OCI-LY7 (cell line): ENCODE results near the gene HCAR2. TPM values are rescaled to one million over a fixed set of nuclear protein-coding genes. Genes with fewer than 3 reads are reported as not detected.

Experiments
- BruUV-seq: library from RNA; stranded (reverse); fragments of 400-500 nt; replicated peaks from 2 replicates; lab custom pipeline; 2021; lab: Mats Ljungman, UMichigan
- CTCF ChIA-PET: fragments of 300-600 bp; sonication (Branson Sonifier 250); formaldehyde crosslinking; loops from one replicate; lab custom pipeline; 2022; ENCODE audit warnings: antibody characterized with exemption; ENCODE audit not compliant: unreplicated experiment; lab: Charles Lee
- POLR2A ChIA-PET: fragments of 300-600 bp; sonication (Branson Sonifier 250); formaldehyde crosslinking; loops from one replicate; lab custom pipeline; 2022; ENCODE audit warnings: antibody characterized with exemption; lab: Charles Lee
- DNase-seq: peaks from one replicate; pipeline ENCODE4 v3.0.0-alpha.2; 2015; ENCODE audit warnings: low spot score
- H2AFZ ChIP-seq: fragments of 200-600 bp; sonication (generic), shearing (Covaris generic); 2 replicates; pipeline ENCODE4 v1.6.1; 2014; ENCODE audit warnings: mild to moderate bottlenecking, antibody characterized with exemption, low read length, moderate library complexity
- H3K27ac ChIP-seq: fragments of 200-600 bp; sonication (generic); 2 replicates; pipeline ENCODE4 v1.5.1; 2014; ENCODE audit warnings: mixed run types, low read depth, mild to moderate bottlenecking, moderate library complexity, low read length, inconsistent platforms; ENCODE audit not compliant: poor library complexity, severe bottlenecking
- H3K36me3 ChIP-seq: fragments of 200-600 bp; sonication (generic); 2 replicates; pipeline ENCODE4 v1.6.1; 2014; ENCODE audit warnings: mild to moderate bottlenecking, antibody characterized with exemption, low read length, moderate library complexity, mixed read lengths; ENCODE audit not compliant: insufficient read depth
- H3K4me1 ChIP-seq: fragments of 200-600 bp; sonication (generic); 2 replicates; pipeline ENCODE4 v1.5.1; 2014; ENCODE audit warnings: mild to moderate bottlenecking, low read length; ENCODE audit not compliant: insufficient read depth, poor library complexity, severe bottlenecking
- H3K4me2 ChIP-seq: fragments of 200-600 bp; sonication (generic); 2 replicates; pipeline ENCODE4 v1.6.1; 2014; ENCODE audit warnings: mild to moderate bottlenecking, low read length
- H3K4me3 ChIP-seq: fragments of 200-600 bp; sonication (generic); 2 replicates; pipeline ENCODE4 v1.5.1; 2014; ENCODE audit warnings: mild to moderate bottlenecking, low read depth, low read length; ENCODE audit not compliant: poor library complexity, severe bottlenecking
- H3K79me2 ChIP-seq: fragments of 200-600 bp; sonication (generic); 2 replicates; pipeline ENCODE4 v1.6.1; 2016; ENCODE audit warnings: low read depth, mild to moderate bottlenecking, low read length, moderate library complexity, mixed read lengths; ENCODE audit not compliant: insufficient read depth
- H3K9me2 ChIP-seq: fragments of 200-600 bp; sonication (generic); 2 replicates; pipeline ENCODE4 v1.6.1; 2016; ENCODE audit warnings: mild to moderate bottlenecking, low read length, mixed read lengths; ENCODE audit not compliant: insufficient read depth
- H3K9me3 ChIP-seq: fragments of 200-600 bp; sonication (generic); 2 replicates; pipeline ENCODE4 v1.6.1; 2014; ENCODE audit warnings: mild to moderate bottlenecking, mixed run types, low read length, mixed read lengths
- H4K20me1 ChIP-seq: fragments of 200-600 bp; sonication (generic); 2 replicates; pipeline ENCODE4 v1.6.1; 2014; ENCODE audit warnings: mild to moderate bottlenecking, antibody characterized with exemption, low read length, moderate library complexity, mixed read lengths; ENCODE audit not compliant: insufficient read depth
- CTCF ChIP-seq: fragments of 200-600 bp; sonication (generic); conservative IDR thresholded peaks from 2 replicates; pipeline ENCODE4 v1.5.1; 2014; ENCODE audit warnings: mild to moderate bottlenecking, antibody characterized with exemption, low read length, moderate library complexity, mixed read lengths
- EZH2phosphoT487 ChIP-seq: fragments of 200-600 bp; sonication (generic); IDR thresholded peaks from 2 replicates; pipeline ENCODE4 v1.6.1; 2018; ENCODE audit warnings: low read depth, borderline replicate concordance, mild to moderate bottlenecking, mixed run types, antibody characterized with exemption, low read length, moderate library complexity, mixed read lengths
- intact Hi-C: fragments of 100-400 bp; cut with micrococcal nuclease; formaldehyde crosslinking; loops from one replicate; pipeline ENCODE4 v1.10.0; 2022; ENCODE audit not compliant: unreplicated experiment
- total RNA-seq, 2 experiments: library from RNA; depleted of rRNA in 1 of 2; stranded (reverse); fragments of >200 nt in 1 of 2; shearing (Covaris generic) in 1 of 2; gene quantifications; 2 replicates each; pipeline ENCODE4 v1.2.3, GENCODE V29; 2014 to 2022

The HCAR2 gene
- total RNA-seq, 2 experiments from 2014 or later: not detected

GRCh38 chr12:122743895-122744525 lies 40.9 kb upstream of the HCAR2 start:
- Histone ChIP-seq H4K20me1 (no peaks in the 10 kb centered on the region), H3K4me2 (no peak overlapping the region), H3K79me2 (no peaks in the 10 kb centered on the region), H3K4me3 (no peak overlapping the region), H2AFZ (no peak overlapping the region), H3K4me1 (peaks cover 10% of the 10 kb centered on the region), H3K36me3 (no peaks in the 10 kb centered on the region), H3K9me3 (no peaks in the 10 kb centered on the region), H3K27ac (no peak overlapping the region), H3K9me2 (no peaks in the 10 kb centered on the region)
- DNase-seq: no peak
- intact Hi-C loops: no loop called here
- POLR2A ChIA-PET: interaction anchor here (0.7 kb wide), 1 partner anchor 225 kb away, joined by 3 read pairs; no protein-coding TSS in a partner anchor
- no peak for TF ChIP-seq EZH2phosphoT487
- CTCF ChIA-PET: no interaction called here
- BruUV-seq: no TSS peak

- Histone ChIP-seq H3K9me2 (no peaks in the 10 kb centered on the region), H3K4me2 (no peak overlapping the region), H2AFZ (no peak overlapping the region), H3K4me1 (peaks cover 10% of the 10 kb centered on the region), H4K20me1 (no peaks in the 10 kb centered on the region), H3K4me3 (no peak overlapping the region), H3K79me2 (no peaks in the 10 kb centered on the region), H3K9me3 (no peaks in the 10 kb centered on the region), H3K27ac (no peak overlapping the region), H3K36me3 (no peaks in the 10 kb centered on the region)
- ChIA-PET POLR2A (no interaction called here), CTCF (no interaction called here)
- no peak for TF ChIP-seq CTCF
- TF ChIP-seq EZH2phosphoT487: no peak
- DNase-seq: no peak
- intact Hi-C loops: no loop called here
- BruUV-seq: no TSS peak
These were observed 37.2 kb upstream of the HCAR2 start for GRCh38 chr12:122740351-122740750.

GRCh38 chr12:122738571-122738970 lies 35.4 kb upstream of the HCAR2 start:
- intact Hi-C loops: no loop called here
- ChIA-PET CTCF (no interaction called here), POLR2A (no interaction called here)
- TF ChIP-seq EZH2phosphoT487: no peak
- TF ChIP-seq CTCF: no peak
- Histone ChIP-seq H3K4me2 (no peak overlapping the region), H4K20me1 (no peaks in the 10 kb centered on the region), H3K27ac (no peak overlapping the region), H3K9me3 (no peaks in the 10 kb centered on the region), H3K79me2 (no peaks in the 10 kb centered on the region), H3K4me1 (peaks cover 15% of the 10 kb centered on the region), H3K9me2 (no peaks in the 10 kb centered on the region), H2AFZ (no peak overlapping the region), H3K36me3 (no peaks in the 10 kb centered on the region), H3K4me3 (no peak overlapping the region)
- BruUV-seq: no TSS peak
- DNase-seq: no peak
